GM18868 (cell line): ENCODE results near the gene AARS2.

Experiments used
- ATAC-seq: cut with Tn5 transposase; IDR thresholded peaks from one replicate; pipeline ENCODE4 v1.9.1; 2021; ENCODE audit warnings: mild to moderate bottlenecking, moderate library complexity; ENCODE audit not compliant: unreplicated experiment

The AARS2 gene

DNA sequence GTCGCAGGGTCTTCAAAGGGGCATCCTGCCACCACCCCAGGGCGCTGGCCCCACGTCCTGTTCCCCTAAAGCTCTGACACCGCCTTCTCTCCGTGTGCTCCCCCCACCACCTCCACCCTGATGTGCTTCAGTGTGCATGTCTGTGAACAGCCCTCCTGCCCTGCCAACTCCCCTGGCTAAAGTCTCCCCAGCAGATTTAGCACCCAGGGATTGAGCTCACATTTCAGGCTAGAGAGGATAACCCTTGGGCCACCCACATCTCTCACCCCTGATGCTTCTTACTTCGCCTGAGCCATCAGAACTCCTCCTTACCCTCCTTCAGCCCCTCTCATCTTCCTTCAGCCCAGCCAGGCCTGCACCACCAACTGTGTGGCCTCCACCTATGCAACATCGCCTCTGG lies 35.4 kb downstream of the AARS2 start:
- no peak for ATAC-seq

DNA sequence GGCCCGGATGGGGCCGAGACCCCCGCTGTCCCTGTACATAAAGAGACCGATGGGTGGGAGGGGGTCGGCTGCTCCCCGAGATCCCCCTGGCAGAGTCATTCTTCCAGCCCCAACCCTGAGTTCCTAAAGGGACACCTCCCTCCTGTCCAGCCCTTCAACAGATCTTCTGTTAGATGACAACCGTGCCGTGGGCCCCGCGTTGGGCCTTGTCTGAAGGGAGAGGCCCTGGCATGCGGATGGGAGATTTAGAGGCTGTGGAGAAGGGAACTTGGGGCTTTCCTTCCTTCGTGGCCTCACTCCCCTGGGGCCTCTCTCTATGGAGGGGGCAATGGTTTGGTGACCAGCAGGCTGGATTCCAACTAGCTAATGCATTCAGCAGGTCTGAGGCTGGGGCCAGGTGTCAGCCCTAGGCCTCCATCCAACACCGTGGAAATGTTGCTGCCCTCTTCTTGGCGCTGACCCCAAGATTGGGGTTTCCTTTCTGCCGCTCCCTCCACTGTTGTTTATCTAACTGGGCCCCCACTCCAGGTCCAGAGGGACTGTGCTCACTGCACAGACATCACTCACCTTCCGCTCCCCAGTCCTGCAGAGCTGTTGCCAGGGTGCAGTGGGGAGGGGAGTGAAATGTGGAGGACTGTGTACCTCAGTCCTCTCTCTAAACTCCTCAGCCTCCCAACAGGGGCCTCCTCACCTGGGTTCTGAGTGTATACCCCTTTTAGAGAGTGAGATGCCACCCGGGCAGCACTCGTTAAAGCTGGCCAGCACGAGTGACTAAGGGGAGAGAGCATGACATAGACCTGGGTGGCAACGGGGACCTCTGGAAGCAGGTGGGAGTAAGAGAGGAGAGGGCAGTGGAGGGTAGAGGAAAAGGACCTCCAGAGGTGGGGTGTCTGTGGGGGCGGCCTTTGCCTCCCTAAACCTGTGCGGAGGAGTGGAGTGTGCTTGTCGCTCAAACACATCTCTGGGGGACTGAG lies 36.2 kb downstream of the AARS2 start:
- no peak for ATAC-seq

DNA sequence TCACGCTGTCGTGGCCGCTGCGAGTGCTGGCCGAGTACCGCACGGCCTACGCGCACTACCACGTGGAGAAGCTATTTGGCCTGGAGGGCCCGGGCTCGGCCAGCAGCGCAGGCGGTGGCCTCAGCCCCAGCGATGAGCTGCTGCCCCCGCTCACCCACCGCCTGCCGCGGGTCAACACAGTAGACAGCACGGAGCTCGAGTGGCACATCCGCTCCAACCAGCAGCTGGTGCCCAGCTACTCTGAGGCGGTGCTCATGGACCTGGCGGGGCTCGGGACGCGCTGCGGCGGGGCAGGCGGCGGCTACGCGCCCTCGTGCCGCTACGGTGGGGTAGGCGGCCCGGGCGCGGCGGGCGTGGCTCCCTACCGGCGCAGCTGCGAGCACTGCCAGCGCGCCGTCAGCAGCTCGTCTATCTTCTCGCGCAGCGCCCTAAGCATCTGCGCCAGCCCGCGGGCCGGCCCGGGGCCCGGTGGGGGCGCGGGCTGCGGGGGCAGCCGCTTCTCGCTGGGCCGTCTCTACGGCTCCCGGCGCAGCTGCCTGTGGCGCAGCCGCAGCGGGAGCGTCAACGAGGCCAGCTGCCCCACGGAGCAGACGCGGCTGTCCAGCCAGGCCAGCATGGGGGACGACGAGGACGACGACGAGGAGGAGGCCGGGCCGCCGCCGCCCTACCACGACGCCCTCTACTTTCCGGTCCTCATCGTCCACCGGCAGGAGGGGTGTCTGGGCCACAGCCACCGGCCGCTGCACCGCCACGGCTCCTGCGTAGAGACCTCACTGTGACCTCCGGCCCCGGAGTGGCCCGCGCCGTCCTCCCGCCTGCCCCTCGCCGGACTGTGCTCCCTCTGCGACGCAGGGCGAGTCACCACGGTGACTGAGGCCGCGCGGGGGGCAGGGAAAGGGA lies 37.1 kb downstream of the AARS2 start:
- no peak for ATAC-seq

DNA sequence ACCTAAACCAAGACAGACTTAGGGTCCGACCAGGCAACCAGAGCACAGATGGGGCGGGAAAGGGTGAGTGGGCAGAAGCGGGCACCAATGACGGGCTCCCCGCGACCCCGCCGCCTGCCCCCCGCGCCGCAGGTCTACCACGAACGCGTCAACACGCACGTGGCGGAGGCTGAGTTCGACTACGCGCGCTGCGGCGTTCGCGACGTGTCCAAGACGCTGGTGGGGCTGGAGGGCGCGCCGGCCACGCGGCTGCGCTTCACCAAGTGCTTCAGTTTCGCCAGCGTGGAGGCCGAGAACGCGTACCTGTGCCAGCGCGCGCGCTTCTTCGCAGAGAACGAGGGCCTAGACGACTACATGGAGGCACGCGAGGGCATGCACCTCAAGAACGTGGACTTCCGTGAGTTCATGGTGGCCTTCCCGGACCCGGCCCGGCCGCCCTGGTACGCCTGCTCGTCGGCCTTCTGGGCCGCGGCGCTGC lies 37.8 kb downstream of the AARS2 start:
- ATAC-seq: no peak

DNA sequence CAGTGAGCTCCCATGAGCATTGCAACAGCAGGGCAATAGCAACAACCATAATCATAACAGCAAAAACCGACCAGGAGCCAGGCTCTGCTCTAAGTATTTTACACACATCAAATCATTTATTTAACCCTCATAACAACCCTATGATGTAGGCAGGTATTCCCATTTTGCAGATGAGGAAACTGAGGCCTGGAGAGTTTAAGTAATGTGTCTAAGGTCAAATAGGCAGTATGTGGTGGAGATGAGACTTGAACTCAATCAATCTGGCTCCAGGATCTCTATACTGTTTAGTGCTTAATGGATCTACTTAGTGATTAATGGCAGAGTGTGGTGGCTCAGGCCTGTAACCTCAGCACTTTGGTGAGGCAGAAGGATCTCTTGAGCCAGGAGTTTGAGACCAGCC lies 39.5 kb downstream of the AARS2 start:
- ATAC-seq: no peak

DNA sequence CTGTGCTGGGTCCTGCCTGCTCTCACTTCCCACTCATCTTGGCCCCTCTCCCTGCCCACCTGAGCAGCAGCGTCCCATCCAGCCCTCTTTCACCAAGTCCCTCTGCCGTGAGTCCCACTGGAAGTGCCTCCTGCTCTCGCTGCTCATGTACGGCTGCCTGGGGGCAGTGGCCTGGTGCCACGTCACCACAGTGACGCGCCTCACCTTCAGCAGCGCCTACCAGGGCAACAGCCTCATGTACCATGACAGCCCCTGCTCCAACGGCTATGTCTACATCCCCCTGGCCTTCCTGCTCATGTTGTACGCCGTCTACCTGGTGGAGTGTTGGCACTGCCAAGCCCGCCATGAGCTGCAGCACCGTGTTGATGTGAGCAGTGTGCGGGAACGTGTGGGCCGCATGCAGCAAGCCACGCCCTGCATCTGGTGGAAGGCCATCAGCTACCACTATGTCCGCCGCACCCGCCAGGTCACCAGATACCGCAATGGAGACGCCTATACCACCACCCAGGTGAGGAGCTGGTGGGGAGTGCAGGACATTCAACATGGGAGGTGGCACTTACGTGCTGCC lies 40.1 kb downstream of the AARS2 start:
- ATAC-seq: no peak

DNA sequence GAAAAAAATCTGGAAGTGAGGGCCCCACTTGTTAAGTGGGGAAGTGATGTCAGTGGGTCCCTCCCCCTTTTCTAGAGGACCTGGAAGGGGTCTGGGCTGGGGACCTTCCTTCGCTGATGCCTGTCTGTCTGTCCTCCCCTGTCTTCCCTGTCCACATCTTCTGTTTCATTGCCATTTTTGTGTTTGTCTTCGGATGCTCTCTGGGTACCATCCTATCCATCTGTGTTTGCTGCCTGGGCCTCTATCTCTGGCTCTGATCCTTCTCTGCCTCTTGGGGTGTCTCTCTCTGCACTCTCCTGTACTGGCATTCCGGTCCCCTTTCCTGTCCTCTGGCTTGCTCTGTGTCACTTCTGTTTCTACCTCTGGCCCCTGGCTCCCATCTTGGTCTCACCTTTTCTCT lies 40.6 kb downstream of the AARS2 start:
- no peak for ATAC-seq

DNA sequence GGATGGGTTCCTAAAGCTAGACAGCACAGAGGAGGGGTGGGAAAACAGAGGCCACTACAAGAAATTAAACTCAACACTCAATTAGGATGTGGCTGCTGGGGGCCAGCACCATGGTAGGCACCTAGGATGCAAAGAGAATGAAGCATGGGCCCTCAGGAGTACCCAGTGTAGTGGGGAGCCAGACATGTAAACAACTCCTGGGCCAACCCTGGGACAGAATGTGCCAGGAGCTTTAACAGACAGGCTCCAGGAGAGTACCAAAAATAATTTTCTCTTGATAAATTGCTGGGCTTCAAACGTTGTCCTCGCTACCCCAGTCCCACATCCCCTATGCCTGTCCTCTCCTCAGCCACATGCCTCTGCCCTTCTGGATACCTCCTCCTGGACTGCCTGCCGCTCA lies 41.2 kb downstream of the AARS2 start:
- no peak for ATAC-seq

DNA sequence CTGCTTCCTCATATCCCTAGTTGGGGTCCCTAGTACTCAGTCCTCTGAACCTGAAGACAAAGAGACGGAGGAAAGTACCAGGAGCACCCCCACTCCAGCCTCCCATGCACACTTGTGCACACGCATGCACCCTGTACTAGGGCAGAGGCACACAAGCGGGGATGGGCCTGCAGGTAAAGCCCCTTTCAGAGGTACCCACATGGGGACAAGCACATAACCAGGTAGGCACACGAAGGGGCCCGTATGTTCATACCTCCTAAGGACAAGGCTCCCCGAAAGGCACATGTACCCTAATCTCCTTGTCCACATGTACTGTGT lies 41.8 kb downstream of the AARS2 start:
- ATAC-seq: no peak

DNA sequence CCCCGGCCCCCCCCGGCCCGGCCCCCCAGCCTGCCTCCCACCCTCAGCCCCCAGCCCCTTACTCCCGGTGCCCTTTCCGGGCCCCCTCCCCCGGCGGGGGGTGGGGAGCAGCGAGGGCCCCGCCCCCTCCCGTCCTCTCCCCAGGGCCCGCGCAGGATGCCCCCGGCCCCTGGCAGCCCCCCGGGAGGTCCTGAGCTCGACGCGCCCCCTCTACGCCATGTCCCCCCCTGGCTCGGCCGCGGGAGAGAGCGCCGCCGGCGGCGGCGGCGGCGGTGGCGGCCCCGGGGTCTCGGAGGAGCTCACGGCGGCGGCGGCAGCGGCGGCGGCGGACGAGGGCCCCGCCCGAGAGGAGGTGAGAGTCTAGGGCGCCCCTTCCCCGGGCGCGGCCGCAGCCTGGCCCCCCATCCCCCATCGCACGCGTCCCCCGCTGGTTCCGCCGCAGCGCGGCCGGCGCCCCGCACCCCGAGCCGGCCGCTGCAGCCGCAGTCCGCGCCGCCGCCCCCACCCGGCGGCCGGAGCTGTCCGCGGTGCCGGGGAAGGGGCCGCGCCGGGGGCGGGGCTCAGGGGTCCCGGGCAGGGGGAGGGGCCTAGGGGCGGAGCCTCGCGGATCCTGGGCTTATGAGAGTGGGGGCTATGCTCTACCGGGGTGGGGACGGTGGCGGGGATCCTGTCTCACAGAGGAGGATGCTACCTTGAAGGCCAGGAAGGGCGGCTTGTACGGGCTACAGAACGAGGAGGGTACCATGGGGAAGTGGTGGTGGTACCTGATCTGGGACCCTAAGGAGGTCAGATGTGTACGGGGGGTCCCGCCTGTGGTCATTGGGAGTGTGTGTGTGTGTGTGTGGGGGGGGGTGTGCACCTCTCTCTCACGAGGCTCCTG lies 42.4 kb downstream of the AARS2 start:
- ATAC-seq: no peak

DNA sequence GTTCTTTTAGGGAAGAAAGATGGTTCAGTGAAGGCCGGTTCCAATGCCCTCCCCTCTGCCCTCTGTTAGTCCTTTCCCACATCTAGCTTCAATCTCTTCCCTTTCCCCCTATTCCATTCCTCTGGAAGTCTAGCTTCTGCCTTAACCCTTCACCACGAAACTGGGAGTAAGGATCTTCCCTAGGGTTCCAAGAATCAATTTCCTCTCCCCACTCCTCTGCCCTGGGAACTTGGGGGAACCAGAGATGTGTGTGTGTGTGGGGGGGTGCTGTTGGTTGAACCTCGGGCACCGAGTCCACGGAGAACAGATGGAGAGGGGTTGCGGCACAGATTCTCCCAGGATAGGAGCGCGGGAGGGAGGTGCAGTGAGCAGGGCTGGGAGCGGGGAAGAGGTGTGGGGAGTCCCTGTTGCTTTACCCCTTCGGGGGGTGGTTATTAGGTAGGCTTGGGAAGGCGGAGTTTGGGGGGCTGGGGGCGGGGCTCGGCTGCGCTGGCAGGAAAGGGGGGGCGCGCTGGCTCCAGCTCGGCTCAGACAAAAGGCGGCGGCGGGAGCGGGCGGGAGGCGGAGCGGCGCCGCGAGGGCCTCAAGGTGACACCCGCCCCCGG lies 43.1 kb downstream of the AARS2 start, which contains the start of gene TMEM151B:
TMEM151B (plus strand) TSS at position 530 of the 605 bp plus-strand sequence. CDS start 293 bp downstream, outside the sequence.
- no peak for ATAC-seq

DNA sequence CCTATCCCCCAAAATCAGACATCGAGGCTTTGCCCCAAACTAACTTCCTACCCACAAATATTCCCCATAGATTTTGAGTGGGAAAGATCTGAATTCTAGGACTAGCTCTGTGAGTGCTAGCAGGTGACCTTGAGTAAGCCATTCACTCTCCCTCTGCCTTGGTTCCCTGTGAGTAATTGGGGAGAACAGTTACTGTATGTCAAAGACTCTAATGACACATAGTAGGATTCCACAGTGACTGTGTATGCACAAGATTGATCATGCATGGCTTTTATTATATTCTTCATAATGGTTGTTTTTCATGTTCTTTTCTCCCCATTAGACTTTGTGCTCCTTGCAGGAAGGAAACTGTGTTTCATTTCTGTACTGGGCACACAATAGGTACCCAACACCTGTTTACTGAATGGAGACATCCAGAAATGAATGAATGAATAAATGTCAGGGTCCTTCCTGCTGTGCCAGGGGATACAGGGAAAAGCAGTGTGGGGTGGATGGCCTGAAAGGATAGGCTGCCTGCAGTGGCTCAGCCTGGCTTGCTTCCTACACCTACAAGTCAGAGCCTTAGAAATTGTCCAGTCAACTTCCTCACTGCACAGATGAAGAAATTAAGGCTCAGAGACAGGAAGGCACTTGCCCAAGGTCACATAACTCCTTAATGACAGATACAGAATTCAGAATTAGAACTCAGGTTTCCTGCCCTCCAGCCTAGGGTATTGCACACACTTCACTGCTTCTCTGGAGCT lies 43.8 kb downstream of the AARS2 start:
- ATAC-seq: no peak

DNA sequence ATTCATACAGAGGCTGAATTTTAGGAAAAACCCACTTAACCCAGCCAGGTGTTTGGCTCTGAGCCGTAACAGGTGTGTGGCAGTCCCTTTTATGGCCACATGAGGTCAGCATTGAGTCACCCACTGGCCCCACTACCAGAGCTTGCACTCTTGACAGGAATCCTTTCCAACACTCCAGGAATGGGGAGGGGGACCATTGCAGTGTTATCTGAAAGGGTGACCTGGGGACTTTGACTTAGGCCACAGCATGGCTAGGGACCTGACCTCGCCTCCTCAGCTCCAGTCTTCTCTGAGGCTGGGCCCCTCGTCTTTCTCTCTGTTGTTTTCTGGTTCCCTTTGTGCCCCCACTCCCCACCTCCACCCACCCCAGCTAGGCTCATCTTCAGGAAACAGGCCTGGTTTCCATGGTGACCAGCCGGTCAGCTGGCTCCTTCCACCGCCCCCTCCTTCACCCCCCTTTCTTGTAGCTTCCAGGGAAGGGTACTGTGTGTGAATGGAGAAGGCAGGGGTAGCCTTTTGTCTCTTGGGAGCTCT lies 45.0 kb downstream of the AARS2 start:
- no peak for ATAC-seq

DNA sequence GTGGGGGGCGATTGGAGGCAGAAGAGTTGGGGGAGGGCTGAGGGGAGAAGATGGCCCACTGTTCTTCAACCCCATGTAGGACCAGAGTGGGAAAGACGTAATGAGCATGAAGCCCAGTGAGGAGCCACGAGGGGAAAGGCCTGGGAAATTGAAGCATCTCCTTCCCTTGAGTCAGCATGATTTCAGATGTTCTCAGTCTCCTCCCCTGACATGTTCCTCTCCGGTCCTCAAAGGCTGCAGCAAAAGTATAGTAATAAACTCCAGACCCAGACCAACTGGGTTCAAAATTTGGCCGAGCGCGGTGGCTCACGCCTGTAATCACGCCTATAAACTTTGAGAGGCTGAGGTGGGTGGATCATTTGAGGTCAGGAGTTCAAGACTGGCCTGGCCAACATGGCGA lies 45.9 kb downstream of the AARS2 start:
- no peak for ATAC-seq

DNA sequence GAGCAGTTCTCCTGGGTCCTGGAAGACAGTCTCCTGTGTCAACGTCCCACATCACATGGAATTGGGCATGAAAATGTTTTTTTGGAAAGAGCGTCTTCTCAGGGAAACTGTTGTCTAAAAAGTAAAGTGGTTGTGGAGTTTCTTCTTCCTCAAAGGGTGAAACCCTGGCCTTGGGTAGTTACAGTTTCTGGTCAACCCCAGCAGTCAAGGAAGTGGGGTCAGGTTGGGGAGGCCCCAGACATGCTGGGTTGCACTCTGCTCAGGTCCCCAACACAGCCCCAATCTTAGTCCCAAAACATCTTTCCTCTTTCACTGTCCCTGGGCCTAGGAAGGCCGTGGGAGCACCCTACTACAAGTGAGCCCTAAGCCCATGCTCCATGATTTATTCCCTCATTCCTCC lies 46.8 kb downstream of the AARS2 start:
- peak; percentile 27 for ATAC-seq

DNA sequence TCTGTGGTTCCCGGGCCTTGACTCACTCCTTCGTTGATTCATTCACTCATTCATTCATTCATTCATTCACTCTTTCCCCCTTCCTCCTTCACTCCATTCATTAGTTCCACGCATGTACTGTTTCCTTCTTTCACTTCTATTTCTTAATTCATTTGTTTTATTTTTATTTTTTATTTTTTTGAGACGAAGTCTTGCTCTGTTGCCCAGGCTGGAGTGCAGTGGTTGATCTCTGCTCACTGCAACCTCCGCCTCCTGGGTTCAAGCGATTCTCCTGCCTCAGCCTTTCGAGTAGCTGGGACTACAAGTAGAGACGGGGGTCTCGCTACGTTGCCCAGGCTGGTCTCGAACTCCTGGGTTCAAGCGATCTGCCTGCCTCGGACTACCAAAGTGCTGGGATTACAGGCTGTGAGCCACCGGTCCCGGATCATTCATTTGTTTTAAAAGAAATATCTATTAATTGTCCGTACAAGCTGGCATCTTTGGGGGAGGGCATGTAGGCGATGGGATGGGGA lies 47.4 kb downstream of the AARS2 start:
- no peak for ATAC-seq

DNA sequence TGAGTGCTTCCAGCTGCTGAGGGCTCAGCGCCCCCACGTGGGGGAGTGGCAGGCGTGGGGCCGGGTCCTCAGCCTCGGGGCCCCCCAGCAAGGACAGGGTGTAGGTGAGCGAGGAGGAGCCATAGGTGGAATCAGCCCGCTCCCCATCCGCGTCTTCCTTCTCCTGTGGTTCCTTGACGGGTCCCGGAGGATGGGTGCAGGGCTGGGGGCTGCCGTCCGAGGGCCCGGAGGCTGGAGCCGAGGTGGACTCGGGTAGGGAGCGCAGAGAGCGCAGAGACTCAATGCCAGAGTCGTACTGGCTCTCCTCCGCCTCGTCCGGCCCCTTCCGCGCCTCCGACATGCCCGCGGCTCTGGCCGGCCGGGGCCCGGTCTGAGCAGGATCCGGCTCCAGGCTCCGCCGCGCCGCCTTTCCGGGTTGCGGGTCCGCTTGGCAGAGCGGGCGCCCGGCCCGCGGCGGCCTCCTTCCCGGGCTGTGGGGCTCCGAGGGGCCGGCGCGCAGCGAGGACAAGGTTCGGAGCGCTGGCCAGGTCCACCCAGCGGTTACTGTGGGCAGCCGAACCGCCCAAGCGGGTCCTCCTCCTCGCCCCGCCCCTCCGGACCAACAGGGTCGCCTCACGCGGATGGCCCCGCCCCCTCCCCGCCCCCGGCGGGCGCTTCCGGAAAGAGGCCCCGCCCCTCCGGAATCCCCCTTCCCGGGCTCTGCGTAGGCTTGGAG lies 48.0 kb downstream of the AARS2 start, which contains the start of gene NFKBIE:
NFKBIE (minus strand) TSS at position 545 of the 715 bp plus-strand sequence; CDS start at position 340, 205 bp downstream.
- peak; percentile 36 for ATAC-seq
